Measurements from ENCODE around the gene PTPN5. TPM values are rescaled to one million over a fixed set of nuclear protein-coding genes. Genes with fewer than 3 reads are reported as not detected.

PTPN5 gene
- total RNA-seq, 1 donor from 2014 or later = not detected

DNA sequence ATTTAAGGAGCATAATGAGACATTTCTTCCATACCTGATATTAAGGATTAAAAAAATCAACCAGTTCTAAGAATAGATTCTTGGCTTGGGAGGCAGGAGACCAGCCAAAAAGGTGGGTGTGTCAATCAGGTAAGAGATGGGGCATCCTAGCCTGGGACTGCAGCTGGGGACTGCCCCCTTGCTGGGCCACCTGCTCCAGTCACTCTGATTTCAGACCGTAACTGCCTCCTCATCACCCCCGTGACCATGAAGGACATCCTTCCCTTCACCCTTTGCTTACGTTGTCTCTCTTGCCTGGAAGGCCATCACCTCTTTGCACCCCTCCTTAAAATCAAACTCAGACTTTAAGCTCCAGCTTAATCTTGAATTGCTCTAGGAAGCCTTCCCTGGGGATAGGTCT, 17.9 kb downstream of the PTPN5 start:
- no peak for DNase-seq (ENCODE audit: low read depth, low spot score)

DNA sequence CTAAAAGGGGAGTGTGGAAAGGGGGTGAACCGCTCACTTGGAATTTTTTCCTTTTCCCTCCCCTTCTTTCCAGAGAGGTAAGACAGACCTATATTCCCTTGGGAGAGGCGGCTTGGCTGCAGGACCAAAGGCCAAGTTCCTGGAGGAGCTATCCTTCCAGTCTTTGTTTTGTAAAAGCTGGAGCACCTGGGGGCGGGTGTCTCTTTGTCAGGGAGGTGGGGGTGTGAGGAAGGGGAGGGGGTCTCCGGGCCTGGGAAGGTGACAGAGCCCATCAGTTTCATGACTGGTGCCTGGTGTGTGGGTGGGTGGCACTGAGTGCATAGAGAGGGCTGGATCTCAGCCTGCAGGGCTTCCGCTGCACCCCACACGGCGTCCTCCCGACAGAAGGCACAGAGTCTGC, 18.5 kb downstream of the PTPN5 start:
- no peak for DNase-seq (ENCODE audit: low read depth, low spot score)

DNA sequence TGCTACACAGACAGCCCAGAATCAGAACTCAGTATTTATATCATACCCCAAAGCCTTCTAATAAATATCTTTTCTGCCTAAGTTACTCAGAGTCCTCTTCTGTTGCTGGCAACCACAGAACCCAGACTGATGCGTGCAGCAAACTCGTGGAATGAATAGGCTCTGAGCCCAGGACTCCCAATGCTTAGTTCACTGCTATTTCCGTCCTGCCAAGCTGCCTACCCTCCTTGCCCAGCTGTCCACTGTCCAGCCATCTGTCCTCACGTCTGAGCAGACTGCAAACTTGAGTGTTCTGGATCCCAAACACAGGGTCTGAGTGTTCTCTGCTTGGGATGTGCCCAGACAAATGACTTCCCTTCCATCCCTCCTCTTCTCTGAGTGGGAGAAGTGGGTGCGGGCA, 19.4 kb downstream of the PTPN5 start:
- no peak for DNase-seq (ENCODE audit: low read depth, low spot score)

DNA sequence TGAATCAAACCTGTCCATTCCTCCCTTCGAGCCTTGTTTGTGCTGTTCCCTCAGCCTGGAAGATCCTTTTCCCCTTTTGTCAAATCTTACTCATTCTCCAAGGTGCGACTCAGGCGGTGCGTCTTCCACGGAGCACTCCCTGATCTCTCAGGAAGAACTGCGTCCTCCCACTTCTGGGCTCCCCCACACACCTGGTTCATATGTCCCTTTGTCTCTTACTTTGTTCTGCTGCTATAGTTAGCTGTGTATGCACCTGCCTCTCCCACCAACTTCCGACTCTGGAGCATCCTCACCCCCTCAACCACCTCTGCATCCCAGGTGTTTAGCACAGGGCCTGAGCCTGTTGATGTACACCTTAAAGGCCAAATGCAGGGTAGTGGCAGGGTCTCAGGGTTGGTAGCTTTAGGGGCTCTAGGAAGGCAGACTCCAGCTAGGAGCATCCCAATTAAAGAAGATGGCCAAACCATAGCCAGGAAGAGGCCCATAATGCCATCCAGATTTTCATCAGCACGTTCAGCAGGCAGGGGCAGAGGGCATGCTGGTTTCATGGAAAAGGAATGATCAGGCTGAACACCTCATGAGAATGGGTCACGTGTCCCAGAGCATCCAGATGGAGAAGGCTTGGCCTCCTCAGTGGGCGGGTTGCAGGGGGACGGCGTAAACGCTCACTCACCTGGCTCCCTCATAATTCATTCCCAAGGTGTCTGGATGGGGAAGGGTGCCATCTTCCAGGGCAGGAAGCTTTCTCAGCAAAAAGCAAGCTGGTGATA, 20.1 kb downstream of the PTPN5 start:
- DNase-seq (ENCODE audit: low read depth, low spot score) = no peak

DNA sequence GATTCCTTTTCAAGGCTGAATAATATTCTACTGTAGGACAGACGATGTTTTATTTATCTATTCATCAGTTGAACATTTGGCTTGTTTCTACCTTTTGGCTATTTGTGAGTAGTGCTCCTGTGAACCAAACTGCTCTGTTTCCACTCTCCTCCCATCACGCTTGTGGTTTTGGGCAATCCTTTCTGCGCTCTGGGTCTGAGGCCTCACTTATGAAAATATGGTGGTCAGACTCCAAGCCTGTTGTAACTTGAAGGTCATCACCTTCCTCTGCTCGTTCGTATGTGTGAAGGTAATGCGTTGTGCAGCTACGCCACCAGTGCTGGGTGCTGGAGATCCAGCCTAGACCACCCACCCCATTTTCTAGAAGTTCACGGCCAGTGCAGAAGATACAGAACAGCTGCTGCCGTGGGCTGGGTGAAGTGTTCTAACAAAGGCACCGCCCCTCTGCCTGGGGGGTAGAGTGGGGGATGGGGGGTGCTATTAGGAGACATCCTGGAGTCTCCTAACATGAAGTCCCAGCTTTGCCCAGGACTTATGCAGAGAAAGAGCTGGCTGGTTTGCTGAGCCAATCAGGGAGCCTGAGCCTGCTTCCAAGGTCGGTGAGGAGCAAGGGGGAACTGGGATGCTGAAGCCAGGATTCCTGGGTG, 21.0 kb downstream of the PTPN5 start:
- no peak for DNase-seq (ENCODE audit: low read depth, low spot score)

DNA sequence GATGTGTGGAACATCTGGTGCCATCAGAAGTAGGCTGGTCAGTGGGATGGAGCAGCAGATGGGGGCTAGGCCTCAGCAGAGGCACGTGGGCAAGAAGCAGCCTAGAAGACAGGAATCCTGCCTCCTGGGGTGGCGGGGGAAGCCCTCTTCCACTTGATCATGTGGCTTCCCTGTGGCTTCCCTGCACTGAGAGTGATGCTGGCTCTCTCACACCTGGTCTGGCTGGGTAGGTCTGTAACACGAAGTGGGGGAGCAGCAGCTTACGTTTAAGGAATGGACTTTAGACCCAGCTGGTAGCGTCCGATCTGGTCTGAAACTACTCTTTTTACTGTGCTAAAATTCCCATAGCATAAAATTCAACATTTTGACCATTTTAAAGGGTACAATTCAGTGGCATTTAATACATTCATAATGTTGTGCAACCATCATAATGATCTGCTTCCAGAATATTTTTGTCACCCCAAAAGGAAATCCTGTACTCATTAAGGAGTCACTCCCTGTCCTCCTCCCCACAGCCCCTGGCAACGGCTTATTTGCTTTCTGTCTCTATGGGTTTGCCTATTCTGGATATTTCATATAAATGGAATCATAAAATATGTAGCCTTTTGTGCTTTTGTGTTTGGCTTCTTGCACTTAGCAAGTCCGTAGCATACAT, 21.7 kb downstream of the PTPN5 start:
- no peak for DNase-seq (ENCODE audit: low read depth, low spot score)

DNA sequence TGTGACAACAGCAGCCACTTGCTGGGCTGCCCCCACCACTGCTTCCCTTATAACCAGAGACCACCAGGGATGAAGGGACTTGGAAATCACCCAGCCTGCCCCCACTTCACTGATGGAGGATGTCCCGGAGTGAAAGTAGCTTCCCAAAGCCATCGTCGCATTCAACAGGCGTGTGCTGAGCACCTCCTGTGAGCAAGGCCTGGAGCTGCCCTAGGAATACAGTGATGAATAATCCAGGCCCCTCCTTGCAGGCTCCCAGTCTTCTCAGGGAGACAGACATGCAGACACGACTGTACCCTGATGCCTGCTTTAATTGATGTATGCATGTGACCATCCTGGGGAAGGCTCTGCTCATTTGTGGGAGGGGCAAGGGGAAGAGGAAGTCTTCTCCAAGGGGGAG, 22.6 kb downstream of the PTPN5 start:
- no peak for DNase-seq (ENCODE audit: low read depth, low spot score)

DNA sequence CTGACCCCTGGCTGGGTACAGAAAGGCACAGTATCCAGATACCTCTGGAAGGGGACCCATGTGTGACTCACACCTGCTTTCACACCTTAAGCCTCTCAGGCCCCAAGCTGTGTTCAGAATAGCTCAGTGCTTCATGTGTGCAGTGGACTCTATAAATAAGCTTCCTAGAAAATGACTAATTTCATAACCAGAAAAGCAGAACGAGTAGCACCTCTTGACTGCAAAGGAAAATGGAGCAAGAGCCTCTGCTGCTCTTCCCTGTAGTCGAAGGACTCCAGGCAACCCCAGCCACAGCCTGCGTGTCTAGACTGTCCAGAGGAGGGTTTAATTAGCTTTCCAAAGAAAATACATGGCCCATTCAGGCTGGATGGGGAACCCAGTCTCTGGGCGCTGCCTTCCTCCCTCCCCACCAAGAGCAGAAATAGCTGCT, 23.1 kb downstream of the PTPN5 start:
- DNase-seq (ENCODE audit: low read depth, low spot score) = no peak

DNA sequence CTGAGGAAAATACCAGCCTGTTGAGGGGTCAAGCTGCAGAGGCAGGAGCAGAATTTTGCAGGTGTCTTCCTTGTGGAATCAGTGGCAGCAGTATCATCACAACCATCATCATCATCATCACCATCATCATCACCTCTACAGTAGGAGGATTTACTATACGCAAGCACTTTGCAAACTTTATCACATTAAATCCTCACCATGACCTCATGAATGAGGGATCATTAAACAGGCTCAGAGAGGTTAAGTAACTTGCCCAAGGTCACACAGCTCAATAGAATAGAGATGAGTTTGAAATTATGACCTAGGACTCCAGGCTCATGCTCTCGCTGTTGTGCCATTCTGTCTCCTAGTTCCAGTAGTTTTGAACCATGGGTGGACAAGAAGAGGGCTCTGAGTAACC, 25.6 kb downstream of the PTPN5 start:
- DNase-seq (ENCODE audit: low read depth, low spot score) = no peak

DNA sequence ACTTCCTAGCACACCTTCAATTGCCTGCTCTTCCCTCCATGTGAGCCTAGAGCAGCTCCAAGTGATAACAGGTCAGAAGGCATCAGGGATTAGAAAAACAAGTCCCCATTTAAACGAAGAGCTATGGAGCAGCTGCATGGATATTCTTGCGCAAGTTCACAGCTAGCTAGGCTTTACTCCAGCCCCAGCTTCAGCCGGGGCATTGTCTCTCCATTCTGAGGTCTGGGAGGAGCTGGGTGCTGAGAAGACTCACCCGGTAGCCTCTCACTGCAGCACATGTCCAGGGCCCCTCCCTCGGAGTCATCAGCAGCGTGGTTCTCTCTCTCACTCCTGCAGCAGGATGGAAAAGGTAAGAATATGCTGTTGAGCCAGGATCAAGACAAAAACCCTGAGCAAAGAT, 26.0 kb downstream of the PTPN5 start:
- no peak for DNase-seq (ENCODE audit: low read depth, low spot score)

DNA sequence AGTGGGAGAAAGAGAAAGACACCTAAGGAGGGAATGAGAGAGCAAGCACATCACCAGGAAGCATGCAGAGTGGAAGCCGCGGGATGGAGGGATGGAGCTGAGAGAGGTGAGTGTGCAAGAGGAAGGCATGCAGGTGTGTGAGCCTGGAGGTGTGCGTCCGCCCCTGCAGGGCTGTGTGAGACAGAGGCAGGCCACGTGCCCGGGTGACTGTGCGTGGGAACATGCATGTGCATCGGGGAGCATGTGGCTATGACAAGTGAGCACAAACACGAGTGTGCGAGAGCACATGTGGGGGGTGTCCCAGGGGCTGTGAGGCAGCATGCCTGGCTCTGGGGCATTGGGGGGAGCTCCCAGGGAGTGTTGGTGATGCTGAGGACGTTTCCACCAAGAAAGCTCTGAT, 29.9 kb downstream of the PTPN5 start:
- no peak for DNase-seq (ENCODE audit: low read depth, low spot score)

DNA sequence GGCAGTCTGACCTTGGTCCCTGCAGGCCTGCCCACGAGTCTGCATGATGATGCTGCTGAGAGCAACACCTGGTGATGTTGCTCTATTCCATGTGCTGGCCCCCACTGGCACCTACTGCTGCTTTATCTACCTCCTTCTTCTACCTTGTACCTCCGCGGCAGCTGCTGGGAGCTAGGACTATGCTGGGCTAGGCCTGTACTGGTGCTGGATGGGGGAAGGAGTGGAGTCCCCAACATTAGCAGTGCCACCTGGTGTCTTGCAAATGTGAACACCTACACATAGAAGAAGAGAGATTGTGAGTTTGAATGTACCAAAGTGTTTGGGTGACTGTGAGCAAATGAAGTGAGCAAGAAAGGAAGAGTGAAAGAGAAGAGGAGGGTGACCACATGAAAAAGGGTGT, 30.5 kb downstream of the PTPN5 start:
- no peak for DNase-seq (ENCODE audit: low read depth, low spot score)

DNA sequence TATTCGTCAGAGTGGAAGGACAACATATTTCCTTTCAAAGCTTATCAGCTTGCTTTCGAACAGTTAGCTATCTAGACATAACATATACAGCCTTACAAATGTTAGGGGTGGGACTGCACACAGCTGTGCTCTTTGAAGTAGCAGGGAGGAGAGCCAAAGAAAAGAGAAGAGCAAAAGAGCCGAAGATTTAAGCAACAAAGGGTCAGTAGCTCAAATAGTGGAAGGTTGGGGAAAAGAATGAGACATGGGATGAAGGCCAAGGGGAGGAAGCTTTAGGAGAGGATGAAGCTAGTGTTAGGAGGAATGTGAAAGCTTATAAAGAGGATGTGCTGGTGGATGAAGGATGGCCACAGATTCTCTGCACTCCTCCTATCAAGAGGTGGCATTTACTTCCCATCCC, 33.8 kb downstream of the PTPN5 start:
- DNase-seq (ENCODE audit: low read depth, low spot score) = no peak

DNA sequence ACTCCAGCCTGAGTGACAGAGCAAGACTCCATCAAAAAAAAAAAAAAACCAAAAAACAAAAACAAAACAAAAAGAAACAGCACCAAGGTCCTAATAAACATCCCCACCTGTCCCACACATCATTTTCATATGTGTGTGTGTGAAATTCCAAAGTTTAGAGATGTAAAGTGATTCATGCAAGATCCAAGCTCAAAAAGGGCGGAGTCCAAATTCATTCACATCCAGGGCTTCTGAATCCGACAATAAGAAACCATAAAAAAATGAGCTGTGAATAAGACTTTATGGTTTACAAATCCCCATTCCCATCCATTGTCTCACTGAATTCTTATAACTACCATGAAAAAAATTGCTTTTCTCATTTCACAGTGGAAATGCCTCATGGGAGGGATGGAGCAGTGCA, 34.7 kb downstream of the PTPN5 start:
- DNase-seq (ENCODE audit: low read depth, low spot score) = no peak

DNA sequence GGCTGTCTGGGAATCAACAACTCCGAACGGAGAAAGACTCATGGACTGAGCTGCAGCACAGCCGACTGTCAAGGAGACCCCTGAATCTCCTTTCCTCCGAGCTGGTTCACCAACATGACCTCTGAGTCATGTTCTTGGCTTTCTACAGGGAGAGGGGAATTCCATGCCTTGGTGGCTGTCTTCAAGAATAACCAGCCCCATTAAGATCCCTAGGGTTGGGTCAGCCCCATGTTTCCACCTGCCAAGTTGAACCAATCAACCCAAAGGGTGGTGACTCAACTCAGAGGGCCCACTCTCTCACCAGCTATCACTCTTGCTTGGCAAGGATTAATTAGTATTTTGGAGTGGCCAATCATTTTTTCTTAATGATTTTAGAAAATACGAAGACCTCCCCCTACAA, 37.3 kb downstream of the PTPN5 start:
- DNase-seq (ENCODE audit: low read depth, low spot score) = no peak

DNA sequence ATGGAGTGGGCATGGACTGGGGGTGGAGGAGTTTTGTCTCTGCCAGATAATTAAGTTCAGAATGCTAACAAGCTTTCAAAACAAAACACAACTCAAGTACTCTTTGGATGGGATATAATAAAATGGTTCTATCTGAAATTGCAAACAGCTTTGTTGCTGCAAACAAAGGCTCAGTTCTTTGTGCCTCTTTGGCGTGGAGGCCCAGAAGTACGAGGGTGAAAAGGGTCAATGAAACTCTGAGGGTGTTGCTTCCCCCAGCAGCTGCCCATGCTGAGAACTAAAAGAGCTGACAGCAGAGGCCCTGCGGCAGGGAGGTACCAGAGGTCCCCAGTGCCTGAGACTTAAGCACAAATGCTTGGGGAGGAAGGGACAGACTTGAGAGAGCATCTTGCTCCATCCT, 39.1 kb downstream of the PTPN5 start:
- DNase-seq (ENCODE audit: low read depth, low spot score) = no peak

DNA sequence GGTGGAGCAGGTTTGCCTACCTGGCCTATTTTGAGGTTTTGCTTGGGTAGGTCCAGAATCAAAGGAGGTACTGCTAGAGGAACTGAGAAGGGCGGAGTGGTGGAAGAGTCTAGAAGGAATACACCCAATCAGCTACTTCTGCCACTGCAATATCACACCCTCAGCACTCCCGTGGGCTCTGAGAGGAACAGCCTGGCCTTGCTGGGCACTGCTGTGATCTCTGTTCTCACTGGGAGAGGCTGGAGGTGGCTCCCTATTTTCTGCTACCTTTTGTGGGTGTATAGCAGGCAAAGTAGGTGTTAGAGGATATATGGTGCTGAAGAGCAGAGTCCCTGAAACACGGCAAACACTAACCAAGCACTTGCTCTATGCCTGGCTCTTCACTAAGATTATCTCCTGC, 40.7 kb downstream of the PTPN5 start:
- no peak for DNase-seq (ENCODE audit: low read depth, low spot score)

DNA sequence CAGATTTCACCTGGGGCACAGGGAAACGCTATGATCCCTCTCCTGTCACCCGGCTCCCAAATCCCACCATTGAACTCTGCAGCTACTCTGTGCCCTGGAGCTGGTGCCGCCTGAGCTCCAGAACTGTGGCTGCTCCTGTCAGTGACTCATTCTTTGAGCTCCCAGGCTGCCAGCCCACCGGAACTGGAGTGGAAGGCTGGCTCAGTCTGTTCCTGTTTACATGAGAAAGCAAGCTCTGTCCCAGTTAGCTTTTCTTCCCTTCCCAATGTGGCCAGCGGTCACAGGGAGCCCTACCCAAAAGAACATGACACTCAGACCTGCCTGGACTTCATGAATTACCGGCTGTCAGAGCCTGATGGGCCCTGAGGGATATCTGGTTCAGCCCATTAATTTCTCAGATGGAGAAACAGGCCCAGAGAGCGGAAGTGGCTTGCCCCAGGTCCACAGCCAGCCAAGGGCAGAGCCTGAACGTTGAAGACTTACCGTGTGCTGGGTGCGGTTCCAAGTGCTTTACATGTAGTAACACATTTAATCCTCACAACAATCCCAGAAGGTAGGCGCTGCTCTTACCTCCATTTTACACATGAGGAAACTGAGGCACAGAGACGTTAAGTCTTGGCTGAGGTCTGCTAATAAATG, 41.8 kb downstream of the PTPN5 start:
- peak; percentile 54 for DNase-seq (ENCODE audit: low read depth, low spot score)

DNA sequence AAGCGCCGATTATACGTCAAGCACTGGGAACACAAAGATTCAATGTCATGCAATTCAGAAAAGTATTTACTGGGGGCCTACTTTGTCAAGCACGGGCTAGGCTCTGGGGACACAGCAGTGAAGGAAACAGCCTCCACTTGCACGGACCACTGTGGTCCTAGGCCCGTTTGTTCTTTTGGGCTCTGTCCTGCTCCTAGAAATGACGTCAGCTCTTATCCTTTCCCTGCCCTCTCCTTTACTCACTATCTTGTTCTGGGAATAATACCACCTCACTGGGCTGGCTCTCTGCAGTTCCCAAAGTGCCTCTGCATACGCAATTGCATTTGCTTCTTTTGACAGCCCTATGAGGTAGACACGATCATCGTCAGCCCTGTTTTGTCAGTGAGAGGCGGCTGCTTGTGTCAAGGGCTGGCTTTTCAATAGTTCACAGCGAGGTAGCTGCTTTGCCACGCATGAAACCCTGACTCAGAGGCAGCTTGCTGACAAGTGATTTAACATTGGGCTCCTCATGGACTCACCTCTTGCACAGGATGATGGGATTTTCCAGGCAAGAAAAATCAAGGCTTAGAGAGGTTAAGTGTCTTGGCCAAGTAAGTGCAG, 42.7 kb downstream of the PTPN5 start:
- no peak for DNase-seq (ENCODE audit: low read depth, low spot score)

DNA sequence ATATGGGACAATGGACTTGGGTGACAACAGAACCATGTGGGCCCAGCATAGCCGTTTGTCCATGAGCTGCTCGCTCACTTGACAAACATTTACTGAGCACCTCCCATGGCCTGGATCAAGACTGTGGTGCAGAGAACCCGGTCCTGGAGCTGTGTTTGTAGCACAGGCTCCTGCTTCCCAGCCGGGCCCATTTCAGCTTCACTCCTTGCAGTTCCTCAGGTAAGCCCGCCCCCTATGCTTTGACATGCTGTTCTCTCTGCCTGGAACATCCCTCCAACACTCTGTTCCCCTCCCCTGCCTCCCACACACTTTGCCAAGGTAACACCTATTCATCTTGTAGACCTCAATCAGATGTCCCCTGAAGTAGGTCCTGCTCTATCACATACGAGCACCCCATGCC, 46.3 kb downstream of the PTPN5 start:
- no peak for DNase-seq (ENCODE audit: low read depth, low spot score)

DNA sequence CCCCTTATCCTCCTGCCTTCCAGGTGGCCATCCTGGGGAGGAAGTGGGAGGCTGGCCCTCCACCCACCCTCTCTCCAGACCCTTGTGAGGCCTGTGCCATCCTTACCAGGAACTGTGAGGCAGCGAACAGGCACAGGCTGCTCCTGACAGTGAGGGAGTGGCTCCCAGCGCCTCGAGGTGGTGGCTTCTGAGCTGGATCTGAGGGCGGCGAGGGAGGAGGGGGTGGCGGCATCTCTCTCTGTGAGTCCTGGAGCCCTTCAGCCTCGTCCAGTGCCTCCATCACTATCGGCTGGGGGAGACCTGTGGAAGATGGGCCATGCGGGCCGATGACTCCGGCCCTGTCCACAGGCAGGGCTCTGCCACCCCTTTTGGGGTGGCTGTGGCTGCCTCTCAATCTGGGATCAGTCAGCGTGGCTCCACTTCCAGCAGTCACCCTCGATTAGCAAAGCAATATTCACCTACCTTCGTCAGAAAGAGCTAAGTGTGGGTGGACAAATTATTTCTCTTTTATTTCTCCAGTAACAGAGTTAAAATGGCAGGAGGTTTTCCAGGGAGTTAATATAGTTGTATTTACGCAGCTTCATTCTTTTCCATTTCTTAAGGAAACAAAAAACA, 47.6 kb downstream of the PTPN5 start:
- no peak for DNase-seq (ENCODE audit: low read depth, low spot score)
